HUES6 (cell line): Measurements from ENCODE around the gene IL31RA.

Experiments used
- H3K27ac ChIP-seq: 2 replicates; pipeline ENCODE4 v1.7.0; 2013; ENCODE audit warnings: low read depth, mild to moderate bottlenecking, low read length, inconsistent platforms
- H3K27me3 ChIP-seq: 2 replicates; pipeline ENCODE4 v1.6.1; 2013; ENCODE audit warnings: low read length; ENCODE audit not compliant: control insufficient read depth, insufficient read depth
- H3K36me3 ChIP-seq: 2 replicates; pipeline ENCODE4 v1.6.1; 2013; ENCODE audit warnings: low read length; ENCODE audit not compliant: control insufficient read depth, insufficient read depth
- H3K4me1 ChIP-seq: 2 replicates; pipeline ENCODE4 v1.6.1; 2013; ENCODE audit warnings: low read length; ENCODE audit not compliant: control insufficient read depth, insufficient read depth
- H3K4me3 ChIP-seq: 2 replicates; pipeline ENCODE4 v1.5.1; 2013; ENCODE audit warnings: low read depth, low read length
- H3K9ac ChIP-seq: one replicate; pipeline ENCODE4 v1.6.1; 2013; ENCODE audit warnings: mild to moderate bottlenecking, low read length
- H3K9me3 ChIP-seq: 2 replicates; pipeline ENCODE4 v1.6.1; 2013; ENCODE audit warnings: low read depth, low read length; ENCODE audit not compliant: control insufficient read depth, insufficient read depth

IL31RA gene

DNA sequence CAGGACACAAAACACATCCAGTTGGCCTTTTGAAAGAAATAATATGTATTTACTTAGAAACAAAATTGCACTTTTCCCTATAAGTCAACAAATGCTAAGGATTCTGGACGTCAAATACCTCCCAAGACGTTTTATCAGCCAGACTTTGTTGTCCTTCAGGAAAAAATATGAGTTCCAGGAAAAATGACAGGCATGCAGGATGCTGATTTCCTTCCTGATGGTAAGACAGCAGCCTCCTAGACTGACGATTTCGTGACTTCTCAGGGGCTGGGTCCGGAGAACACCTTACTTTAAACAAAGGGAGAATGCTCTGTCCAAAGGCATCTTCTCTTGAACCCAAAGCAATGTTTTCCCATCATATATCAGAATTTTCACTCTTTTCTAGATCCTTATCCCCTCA is 74.6 kb downstream of the IL31RA start:
- no peaks in the 10 kb centered on the region for H3K27me3 ChIP-seq
- H3K27ac ChIP-seq = no peak overlapping the region
- H3K36me3 ChIP-seq = no peaks in the 10 kb centered on the region
- no peaks in the 10 kb centered on the region for H3K9me3 ChIP-seq
- no peak overlapping the region for H3K9ac ChIP-seq
- H3K4me1 ChIP-seq = no peaks in the 10 kb centered on the region
- H3K4me3 ChIP-seq = no peak overlapping the region

DNA sequence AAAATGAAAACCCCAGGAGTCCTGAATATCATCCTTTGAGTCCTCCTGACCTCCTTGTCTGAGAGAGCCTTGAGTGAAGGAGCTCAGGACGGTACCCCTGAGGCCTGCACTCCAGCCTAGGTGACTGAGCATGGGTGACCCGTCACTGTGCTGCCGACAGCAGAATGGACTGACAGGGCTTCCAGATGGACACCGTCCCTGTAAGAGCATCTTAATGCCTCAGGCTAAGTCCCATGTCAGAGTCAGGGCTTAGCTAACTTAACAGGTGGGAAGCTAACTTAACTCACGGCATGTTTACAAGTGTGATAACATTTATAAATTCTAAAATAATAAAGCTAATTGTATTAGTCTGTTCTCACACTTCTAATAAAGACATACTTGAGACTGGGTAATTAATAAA is 75.3 kb downstream of the IL31RA start:
- Histone ChIP-seq H3K27me3 (no peaks in the 10 kb centered on the region), H3K4me1 (no peaks in the 10 kb centered on the region), H3K4me3 (no peak overlapping the region), H3K27ac (no peak overlapping the region), H3K9ac (no peak overlapping the region), H3K9me3 (no peaks in the 10 kb centered on the region), H3K36me3 (no peaks in the 10 kb centered on the region)

DNA sequence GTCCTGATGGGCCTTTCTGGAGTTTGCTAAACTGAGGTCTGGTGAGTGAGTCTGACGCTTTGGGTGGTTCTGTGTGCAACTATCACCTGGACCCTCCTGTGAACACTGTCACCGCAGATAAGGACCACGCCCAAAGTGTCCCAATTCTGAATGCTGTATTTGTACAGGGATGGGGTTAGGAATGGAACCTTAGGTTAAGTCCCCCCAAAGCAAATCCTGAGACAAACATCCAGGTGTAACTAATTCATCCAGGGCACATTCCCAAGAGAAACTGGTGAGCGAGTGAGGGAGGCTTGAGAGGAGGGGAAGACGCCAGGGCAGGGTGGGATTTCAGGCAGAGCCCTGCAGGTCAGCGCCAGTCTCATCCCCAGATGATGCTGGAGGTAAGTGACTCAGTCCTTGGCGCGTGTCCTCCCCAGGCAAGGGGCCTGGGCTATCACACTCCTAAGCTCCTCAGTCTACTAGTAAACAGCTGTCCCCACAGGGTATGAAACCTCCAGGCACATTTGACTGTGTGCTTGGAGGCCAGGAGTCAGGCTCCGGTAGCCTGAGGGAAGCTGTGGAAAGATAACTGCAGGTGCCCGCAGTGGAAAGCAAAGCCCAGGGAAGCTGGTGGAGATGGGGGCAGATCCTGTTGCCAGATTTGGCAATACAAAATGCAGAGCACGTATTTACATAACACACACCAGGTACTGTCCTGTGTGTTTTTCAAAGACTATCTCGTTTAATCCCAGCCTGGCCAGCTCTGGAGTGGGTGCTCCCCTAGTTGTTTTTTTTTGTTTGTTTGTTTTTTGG is 76.9 kb downstream of the IL31RA start:
- Histone ChIP-seq H3K9me3 (no peaks in the 10 kb centered on the region), H3K27me3 (no peaks in the 10 kb centered on the region), H3K4me1 (no peaks in the 10 kb centered on the region)

DNA sequence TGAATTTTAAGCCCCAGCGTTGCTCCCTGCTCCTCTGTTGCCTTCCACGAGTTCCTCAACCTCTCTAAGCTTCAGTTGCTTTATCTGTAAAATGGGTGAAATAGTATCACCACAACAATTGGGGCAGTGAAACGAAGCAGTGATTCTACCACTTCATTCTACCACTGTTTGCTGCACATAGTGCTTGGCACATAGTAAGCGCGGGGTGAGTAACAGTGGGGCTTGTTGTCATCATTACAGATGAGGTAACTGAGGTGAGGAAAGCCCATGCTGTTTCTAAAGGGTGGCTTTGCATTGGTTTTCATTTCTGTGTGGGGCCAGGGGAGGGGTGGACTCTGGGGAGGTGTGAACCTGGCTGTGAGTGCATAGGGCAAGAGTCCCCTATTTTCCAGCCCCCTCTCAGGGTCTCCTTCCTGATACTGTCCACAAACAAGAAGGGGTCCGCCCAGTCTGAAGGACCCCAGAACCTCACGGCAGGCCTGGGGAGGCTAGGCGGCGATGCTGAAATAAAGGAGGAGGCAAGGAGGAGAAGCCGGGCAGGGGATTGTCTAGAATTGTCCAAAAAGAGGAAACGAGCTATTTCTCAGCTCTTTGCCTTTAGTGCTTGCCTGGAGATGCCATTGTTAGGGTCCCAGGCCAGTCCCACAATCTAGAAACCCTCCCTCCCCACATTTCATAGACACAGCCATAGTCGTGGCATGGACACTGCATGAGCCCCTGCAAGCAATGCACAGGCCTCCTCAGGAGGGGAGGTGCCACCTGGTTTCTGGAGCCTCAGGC is 78.1 kb downstream of the IL31RA start:
- Histone ChIP-seq H3K9ac (no peak overlapping the region), H3K27ac (no peak overlapping the region), H3K9me3 (no peaks in the 10 kb centered on the region), H3K4me1 (no peaks in the 10 kb centered on the region), H3K36me3 (no peaks in the 10 kb centered on the region), H3K4me3 (no peak overlapping the region), H3K27me3 (no peaks in the 10 kb centered on the region)

More for the DNA sequence above, 76.9 kb downstream of the IL31RA start:
- no peak overlapping the region for H3K9ac ChIP-seq
- no peak overlapping the region for H3K27ac ChIP-seq
- H3K4me3 ChIP-seq = no peak overlapping the region
- no peaks in the 10 kb centered on the region for H3K36me3 ChIP-seq

DNA sequence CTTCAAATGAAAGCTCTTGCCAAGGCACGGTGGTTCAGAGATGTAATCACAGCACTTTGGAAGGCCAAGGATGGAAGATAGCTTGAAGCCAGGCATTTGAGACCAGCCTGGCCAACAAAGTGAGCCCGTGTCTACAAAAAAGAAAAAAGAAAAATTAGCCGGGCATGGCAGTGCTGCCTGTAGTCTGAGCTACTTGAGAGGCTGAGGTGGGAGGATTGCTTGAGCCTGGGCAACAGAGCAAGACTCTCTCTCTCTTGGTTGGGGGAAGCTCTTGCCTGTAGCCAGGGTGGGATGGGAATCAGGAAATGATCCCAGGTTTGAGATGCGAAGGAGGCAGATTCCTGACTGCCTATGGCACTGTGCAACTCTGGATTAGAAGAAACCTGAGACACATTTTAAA is 81.5 kb downstream of the IL31RA start:
- Histone ChIP-seq H3K9ac (no peak overlapping the region), H3K4me1 (no peaks in the 10 kb centered on the region), H3K9me3 (no peaks in the 10 kb centered on the region), H3K27me3 (no peaks in the 10 kb centered on the region), H3K27ac (no peak overlapping the region), H3K4me3 (no peak overlapping the region), H3K36me3 (no peaks in the 10 kb centered on the region; the same call in 1 of the 2 replicates)

DNA sequence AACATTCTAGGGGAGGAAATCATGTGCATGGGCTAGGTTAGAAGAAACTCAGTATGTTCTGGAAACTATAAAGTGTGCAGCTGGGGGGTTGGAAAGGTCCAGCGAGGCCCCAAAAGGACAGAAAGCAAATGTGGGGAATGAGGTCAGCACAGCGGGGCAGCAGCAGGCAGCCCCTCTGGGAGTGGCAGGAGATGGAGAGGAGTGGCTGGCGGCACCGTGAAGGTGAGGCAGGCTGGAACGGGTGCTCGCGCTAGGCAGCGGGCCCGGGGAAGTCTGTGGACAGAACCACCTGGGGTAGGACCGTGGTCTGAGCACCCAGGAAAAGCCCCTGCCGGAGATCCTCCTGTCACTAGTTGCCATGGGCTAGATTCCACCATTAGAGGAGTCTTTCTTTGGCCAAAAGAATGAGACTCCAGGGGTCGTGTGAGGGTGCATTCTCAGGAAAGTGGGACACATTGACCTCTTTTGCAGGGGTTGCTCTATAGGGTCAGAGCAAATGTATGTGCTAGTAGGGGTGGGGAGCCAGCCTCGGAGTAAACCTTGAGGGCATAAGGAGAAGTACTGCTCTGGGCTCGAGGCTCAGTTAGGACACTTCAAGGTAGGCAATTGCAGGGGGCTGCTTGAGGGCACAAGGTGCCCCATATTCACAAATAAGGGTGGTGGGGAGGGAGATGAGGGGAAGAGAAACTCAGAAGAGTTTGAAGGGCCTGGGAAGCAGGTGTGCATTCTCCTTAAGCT is 82.4 kb downstream of the IL31RA start:
- H3K9me3 ChIP-seq = no peaks in the 10 kb centered on the region
- no peaks in the 10 kb centered on the region for H3K27me3 ChIP-seq
- H3K4me3 ChIP-seq = no peak overlapping the region
- no peaks in the 10 kb centered on the region for H3K4me1 ChIP-seq
- H3K27ac ChIP-seq = no peak overlapping the region
- no peaks in the 10 kb centered on the region; the same call in 1 of the 2 replicates for H3K36me3 ChIP-seq
- H3K9ac ChIP-seq = no peak overlapping the region

DNA sequence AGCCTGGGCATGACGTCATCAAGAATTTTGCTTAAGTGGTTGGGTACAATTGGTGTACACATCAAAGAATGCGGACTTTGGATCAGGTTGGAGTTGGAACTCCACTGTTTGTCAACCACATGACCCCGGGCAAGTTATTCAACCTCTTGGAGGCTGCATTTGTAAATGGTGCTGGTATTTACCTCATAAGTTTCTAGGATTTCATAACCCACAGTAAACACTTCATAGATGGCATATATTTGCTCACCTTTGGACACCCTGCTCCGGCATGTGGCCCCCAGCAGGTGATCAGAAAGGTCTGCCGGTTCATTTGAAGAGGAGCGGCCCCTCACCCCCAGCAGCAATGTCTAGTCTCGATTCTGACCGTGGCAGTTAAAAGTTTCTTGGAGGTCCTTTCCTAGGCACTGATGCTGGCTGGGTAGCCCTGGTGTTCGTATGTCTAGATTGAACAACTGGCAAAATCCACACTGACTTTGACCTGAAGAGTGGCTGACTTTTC is 83.0 kb downstream of the IL31RA start:
- Histone ChIP-seq H3K9ac (no peak overlapping the region), H3K4me3 (no peak overlapping the region), H3K27me3 (no peaks in the 10 kb centered on the region), H3K4me1 (no peaks in the 10 kb centered on the region), H3K27ac (no peak overlapping the region), H3K9me3 (no peaks in the 10 kb centered on the region), H3K36me3 (no peaks in the 10 kb centered on the region; the same call in 1 of the 2 replicates)

DNA sequence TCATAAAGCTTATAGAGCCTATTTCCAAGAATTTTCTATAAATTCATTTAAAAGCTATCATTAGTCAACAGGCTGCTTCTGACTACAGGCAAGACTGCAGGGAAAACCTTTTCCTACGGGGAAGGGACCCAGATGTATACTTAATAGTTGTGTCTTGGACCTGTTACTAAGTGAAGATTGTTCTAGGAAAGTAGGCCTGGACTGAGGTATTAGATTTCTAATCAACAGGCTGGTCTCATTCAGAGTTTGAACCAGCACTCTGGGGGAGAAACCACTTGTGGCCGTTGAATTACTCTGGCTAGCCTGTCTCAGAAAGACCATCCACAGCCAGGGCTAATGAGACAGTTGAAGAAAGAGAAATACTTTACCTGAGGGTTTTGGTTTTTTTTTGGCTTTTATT is 83.6 kb downstream of the IL31RA start:
- Histone ChIP-seq H3K4me1 (no peaks in the 10 kb centered on the region), H3K36me3 (no peaks in the 10 kb centered on the region; the same call in 1 of the 2 replicates), H3K4me3 (no peak overlapping the region), H3K27me3 (no peaks in the 10 kb centered on the region), H3K9me3 (no peaks in the 10 kb centered on the region), H3K27ac (no peak overlapping the region), H3K9ac (no peak overlapping the region)

DNA sequence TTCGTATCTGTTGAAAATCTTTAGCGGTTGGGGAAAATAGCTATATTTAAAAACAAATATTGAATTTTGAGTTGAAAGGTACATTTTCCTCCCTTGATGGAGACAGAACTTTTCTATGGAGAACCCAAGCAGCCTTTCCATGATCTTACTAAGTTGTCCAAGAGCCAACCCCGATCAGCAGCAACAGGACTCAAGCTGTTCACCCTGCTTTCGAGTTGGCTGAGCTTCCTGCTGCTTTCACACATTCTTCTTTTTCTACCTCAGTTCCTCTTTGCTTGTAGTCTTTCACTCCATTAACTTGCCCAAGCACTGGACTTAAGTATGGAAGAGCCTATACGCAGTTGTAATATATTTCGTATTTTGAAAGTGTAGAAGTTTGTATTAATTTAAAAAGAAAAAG is 84.2 kb downstream of the IL31RA start:
- Histone ChIP-seq H3K9me3 (no peaks in the 10 kb centered on the region), H3K27me3 (no peaks in the 10 kb centered on the region), H3K36me3 (peaks cover 2% of the 10 kb centered on the region; the same call in 1 of the 2 replicates), H3K9ac (no peak overlapping the region), H3K27ac (no peak overlapping the region), H3K4me3 (no peak overlapping the region), H3K4me1 (no peaks in the 10 kb centered on the region)

DNA sequence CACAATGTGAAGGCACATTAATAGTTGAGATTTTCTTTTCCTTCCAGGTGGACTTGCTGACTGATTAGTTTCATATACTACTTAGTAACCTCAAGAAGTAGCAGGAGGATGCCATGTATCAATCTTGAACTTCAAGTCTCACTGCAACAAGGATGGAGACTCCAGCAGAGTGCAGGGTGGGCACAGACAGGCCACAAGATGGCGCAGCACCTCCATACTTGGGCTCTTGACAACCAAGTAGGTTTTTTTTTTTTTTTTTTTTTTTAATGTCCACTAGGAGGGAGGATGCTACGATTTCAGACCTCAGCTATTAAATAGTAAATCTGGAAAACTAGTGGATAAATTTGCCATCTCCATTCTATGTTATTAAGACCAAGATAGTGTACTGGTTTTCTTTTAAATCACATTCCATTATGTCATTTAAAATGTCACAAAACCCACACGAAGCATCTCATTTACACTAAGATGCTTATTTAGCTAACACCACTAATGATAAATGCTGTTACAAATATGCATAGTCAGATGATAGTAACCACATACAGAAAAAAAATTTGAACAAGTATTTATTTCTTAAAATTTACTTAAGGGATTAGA is 85.0 kb downstream of the IL31RA start:
- Histone ChIP-seq H3K4me1 (no peaks in the 10 kb centered on the region), H3K36me3 (peaks cover 9% of the 10 kb centered on the region), H3K9ac (no peak overlapping the region), H3K27ac (no peak overlapping the region), H3K27me3 (no peaks in the 10 kb centered on the region), H3K9me3 (no peaks in the 10 kb centered on the region), H3K4me3 (no peak overlapping the region)
